GM12872 (cell line): ENCODE measurements around the gene SASH1.

ENCODE experiments used
- CTCF ChIP-seq: IDR thresholded peaks from 3 replicates; pipeline ENCODE4 v1.5.1; 2011; ENCODE audit warnings: low read depth, mild to moderate bottlenecking, low read length, moderate library complexity; ENCODE audit not compliant: insufficient read depth

The SASH1 gene

GRCh38 chr6:148351309-148351708 lies 8.7 kb downstream of the SASH1 start:
- no peak for TF ChIP-seq CTCF

GRCh38 chr6:148358196-148358785 lies 15.7 kb downstream of the SASH1 start:
- TF ChIP-seq CTCF: no peak

GRCh38 chr6:148359228-148359627 lies 16.6 kb downstream of the SASH1 start:
- no peak for TF ChIP-seq CTCF

- TF ChIP-seq CTCF: no peak
Observed at GRCh38 chr6:148364056-148364824, 21.6 kb downstream of the SASH1 start.

- no peak for TF ChIP-seq CTCF
Observed at GRCh38 chr6:148365041-148365440, 22.4 kb downstream of the SASH1 start.

- TF ChIP-seq CTCF: no peak
Observed at GRCh38 chr6:148367411-148368024, 24.9 kb downstream of the SASH1 start.

- TF ChIP-seq CTCF: no peak
Observed at GRCh38 chr6:148370176-148370575, 27.5 kb downstream of the SASH1 start.
